GM21423 (cell line): ENCODE results near the gene NEURL3.
"Not testable (repeated sequence)": the region's sequence is repeated elsewhere in the genome, so short reads cannot be mapped to it uniquely, and the experiment has no call there.

Source experiments
- ATAC-seq: cut with Tn5 transposase; IDR thresholded peaks from one replicate; pipeline ENCODE4 v1.9.1; 2021; ENCODE audit warnings: mild to moderate bottlenecking, moderate library complexity; ENCODE audit not compliant: unreplicated experiment

Gene NEURL3

GRCh38 chr2:96505231-96505889, at the start of gene NEURL3:
Gene NEURL3 (minus strand): TSS chr2:96505357. CDS start chr2:96505286, 71 bp downstream.
- no peak for ATAC-seq

DNA sequence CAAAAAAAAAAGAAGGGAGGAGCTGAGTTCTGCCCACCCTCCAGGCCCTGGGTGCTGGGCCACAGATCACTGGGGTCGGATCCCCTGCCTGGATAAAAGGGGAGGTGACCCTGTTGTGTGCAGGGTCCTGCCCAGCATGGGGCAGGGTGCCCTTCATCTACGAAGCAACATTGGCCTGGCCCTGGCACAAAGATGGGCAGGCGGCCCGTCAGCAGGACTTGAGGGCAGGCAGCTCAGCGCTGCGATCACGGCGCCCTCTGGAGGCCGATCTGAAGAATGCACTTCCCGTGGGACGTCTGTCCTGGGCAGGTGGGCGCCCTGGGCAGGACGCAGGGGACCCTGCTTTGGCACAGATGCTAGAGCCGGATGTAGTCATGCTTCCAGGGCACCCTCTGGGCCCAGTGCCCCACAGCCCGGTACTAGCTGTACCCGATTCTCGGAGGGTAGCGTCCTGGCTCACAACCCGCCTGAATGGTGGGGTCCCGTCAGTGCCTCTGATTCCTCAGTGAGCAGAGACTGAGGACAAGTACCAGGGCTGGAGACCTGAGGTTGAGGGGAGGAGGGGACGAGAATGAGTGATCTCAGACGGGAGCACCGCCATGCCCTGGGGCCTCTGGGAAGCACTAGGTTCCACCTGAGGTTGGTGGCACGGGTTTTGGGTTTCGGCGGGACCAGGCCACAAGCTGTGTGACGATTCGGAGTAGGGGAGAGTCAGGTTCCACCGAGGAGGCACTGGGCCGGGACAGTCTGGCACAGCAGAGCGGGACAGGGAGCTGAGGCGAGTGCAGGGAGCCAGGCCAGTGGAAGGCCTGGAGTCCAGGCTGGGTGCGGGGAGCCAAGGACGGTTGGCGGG, 49.4 kb upstream of the NEURL3 start:
- ATAC-seq = no peak

GRCh38 chr2:96553957-96554292, 48.8 kb upstream of the NEURL3 start:
- ATAC-seq = not testable (repeated sequence)

- ATAC-seq = no peak
Observed at GRCh38 chr2:96553176-96553956, 48.2 kb upstream of the NEURL3 start.

- ATAC-seq = no peak
Observed at GRCh38 chr2:96552315-96553175, 47.4 kb upstream of the NEURL3 start.

GRCh38 chr2:96551605-96552314, 46.6 kb upstream of the NEURL3 start:
- ATAC-seq = no peak

GRCh38 chr2:96550787-96551604, 45.8 kb upstream of the NEURL3 start:
- no peak for ATAC-seq

GRCh38 chr2:96549967-96550786, 45.0 kb upstream of the NEURL3 start:
- ATAC-seq = no peak

DNA sequence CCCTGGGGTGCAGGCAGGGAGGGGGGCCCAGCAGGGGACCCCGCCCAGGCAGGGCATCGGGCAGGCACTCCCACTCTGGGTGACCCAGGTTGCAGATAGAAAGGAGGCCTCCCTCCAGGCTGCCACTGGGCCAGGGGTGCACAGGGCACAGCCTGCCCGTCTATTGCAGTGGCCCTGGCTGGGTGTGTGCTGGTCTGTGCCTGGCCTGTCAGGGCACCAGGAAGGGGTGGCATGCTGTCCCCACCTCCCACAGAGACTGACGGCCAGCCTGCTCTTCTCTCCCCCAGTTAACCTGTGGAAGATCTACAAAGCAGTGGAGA, 44.3 kb upstream of the NEURL3 start:
- no peak for ATAC-seq

GRCh38 chr2:96548558-96549465, 43.7 kb upstream of the NEURL3 start:
- ATAC-seq = no peak

DNA sequence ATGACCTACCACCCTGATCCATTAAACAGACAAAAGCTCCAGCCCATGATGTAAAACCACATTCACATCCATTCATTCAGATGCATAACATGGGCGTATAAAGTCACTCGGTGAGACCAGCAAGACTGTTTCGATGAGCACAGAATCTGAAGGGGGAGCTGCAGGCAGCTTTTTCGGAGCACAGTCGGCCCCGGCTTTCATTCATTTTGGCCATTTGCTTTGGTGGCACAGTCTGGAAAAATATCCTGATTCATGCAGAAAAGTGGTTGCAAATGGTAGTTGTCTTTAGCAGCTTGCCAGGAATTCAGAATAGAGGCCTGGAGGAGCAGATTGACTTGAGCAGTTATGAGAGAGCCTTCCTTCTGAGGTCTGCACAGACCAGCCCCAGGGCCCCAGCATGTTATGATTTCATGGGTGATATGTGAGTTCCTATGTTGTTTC, 42.6 kb upstream of the NEURL3 start:
- ATAC-seq = no peak

DNA sequence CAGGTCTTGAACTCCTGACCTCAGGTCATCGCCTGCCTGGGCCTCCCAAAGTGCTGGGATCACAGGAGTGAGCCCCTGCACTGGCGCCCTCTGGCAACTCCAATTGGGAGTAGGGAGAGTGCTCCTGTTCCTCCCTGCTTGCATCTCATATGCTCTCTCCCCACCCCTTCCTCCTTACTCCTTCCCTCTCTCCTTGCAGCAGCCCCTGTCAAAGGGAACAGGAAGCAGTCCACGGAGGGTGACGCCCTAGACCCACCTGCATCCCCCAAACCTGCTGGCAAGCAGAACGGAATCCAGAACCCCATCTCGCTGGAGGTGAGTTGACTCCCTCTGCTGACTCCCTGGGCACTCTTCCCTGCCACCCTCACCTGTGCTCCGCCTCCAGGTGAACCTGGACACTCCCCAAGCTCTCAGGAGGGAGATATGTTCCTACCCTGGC, 42.1 kb upstream of the NEURL3 start:
- ATAC-seq = no peak

- no peak for ATAC-seq
Observed at GRCh38 chr2:96546797-96547196, 41.6 kb upstream of the NEURL3 start.

DNA sequence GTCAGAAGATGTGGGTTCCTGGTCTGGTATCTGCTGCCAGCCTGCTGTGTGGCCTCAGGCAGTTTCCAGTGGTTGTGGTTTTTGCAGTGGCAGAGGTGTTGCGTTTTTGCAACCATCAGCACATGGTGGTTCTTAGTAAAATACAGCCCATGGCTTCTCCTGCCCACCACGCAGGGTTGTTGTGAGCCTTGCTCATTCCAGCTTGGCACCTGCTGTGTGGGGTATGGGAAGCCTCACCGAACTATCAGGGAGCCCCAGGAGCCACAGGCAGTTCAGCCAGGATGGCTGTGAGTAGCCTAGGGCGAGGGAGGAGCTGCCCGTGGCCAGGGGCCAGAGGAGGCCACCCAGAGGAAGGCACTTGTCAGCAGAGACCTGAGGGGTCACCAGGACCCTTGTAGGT, 41.2 kb upstream of the NEURL3 start:
- ATAC-seq = no peak

GRCh38 chr2:96542357-96542977, 37.3 kb upstream of the NEURL3 start:
- ATAC-seq = no peak

- no peak for ATAC-seq
Observed at GRCh38 chr2:96541398-96542152, 36.4 kb upstream of the NEURL3 start.
